HG03520 (cell line): ENCODE results near the gene RADX.
"Not testable (repeated sequence)": the region's sequence is repeated elsewhere in the genome, so short reads cannot be mapped to it uniquely, and the experiment has no call there.

Experiments used
- ATAC-seq: cut with Tn5 transposase; IDR thresholded peaks from one replicate; pipeline ENCODE4 v1.9.1; 2021; ENCODE audit warnings: mild to moderate bottlenecking, moderate library complexity; ENCODE audit not compliant: unreplicated experiment

The RADX gene, protein sequence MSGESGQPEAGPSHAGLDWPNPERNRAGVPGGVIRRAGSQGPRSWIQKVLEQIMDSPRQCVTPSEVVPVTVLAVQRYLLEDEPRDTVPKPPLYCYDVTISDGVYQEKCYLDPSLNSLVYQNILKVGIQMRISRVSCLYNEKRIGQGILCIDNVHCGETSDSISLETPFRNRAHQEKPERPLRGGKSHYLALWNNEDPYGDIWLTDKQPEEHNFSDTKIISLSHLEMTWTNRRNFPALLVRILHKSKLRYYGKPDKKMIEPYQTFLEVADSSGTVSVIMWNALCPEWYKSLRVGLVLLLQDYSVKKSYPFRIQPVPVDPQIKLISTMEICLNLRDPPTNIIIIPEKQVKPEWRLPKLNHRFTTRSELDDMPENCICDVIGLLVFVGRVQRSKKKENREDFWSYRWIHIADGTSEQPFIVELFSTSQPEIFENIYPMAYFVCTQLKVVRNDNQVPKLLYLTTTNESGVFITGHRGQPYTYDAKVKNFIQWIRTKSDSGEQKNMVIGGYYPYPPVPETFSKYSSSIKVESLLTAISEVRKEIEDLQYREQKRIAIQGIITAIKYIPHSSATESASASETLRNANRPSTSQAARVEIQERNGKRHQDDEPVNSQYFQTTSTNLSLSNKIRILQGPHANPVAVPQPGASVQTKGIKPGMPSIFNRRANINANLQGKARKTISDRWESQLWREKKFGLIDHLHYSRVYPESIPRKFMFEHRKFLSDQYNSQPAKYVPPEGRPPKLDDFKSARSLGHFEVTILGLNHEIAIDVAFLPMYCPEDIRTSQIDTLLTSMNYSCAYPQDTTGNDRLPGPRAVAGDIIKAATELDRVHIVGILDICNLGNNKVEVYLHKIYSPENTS

DNA sequence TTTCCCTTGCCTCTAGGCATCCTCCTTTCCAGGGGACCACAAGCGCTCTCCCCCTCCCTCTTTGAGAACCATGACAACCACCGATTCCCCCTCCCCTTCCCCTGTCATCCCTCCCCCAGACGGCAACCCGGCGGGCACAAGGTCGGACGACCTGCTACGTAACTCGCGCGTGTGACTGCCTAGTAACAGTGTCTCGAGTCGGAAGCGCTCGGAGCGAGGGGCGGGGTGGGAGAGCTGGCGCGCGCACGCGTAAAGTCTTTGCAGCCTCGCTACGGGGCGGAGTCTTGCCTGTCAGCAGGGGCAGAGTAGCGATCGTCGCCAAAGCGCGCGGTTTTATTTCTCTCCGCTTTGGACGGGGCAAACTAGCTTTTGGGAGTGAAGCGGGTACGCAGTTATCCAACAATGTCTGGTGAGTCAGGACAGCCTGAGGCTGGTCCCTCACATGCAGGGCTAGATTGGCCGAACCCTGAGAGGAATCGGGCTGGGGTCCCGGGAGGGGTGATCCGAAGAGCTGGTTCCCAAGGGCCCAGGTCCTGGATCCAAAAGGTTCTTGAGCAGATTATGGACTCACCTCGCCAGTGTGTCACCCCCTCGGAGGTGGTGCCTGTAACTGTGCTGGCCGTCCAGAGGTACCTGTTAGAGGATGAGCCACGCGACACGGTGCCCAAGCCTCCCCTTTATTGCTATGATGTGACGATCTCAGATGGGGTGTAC lies at the start of gene RADX:
TSS of gene RADX (plus strand) at position 300 of the 714 bp plus-strand sequence. CDS start at position 403, 103 bp downstream.
- peak; percentile 97 for ATAC-seq

DNA sequence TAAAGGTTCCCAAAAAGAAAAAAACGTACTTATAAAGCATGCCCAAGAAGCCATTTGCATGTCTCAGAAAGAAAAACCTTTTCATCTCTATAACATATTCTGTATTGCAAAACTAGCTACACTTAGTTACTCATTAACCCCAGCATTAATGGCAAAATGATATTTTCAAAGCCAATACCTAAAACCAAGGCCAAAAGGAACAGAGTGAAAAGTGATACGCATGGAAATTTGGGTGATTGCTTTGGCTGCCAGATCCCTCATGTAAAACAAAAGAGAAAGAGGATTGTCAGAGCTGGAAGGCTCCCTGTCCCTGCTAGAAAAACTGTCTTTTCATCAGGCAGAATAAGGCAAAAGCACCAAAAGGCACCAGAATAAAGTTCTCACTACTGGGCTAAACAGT lies 46.8 kb upstream of the RADX start:
- no peak for ATAC-seq

DNA sequence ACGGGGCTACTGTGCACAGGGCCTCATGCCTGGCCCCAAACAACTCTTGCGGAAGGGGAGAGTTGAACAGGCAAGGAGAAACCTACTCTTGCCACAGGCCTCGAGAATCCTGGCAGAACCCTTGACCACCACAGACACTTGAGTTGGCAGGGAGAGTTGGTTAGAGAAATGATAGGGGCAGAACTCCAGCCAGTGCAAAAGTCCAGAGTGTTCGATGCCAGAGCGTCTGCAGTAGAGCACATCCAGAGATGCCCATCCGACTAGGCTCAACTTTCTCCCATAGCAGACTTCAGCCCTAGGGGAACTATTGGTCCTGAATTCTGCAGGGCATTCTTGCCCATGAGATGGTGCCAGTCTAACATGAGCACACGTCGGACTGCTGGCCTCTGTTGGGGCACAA lies 45.4 kb upstream of the RADX start:
- no peak for ATAC-seq

DNA sequence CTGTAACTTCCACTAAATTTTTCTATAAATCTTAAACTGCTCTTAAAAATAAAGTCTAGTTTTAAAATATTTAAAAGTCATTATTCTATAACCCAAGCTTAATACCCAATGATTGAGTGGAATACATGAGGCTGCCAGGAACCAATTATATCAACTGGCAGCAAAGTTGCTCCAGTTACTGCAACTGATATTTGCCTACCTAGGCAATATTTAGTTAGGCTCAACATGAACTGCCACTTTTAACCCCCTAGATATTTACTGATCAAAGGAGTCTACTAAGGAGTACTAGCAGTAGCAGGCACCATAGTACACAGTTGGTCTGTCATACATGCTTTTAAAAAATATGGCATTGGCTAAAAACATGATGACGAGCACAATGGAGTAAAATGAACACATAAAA lies 29.9 kb upstream of the RADX start:
- no peak for ATAC-seq

DNA sequence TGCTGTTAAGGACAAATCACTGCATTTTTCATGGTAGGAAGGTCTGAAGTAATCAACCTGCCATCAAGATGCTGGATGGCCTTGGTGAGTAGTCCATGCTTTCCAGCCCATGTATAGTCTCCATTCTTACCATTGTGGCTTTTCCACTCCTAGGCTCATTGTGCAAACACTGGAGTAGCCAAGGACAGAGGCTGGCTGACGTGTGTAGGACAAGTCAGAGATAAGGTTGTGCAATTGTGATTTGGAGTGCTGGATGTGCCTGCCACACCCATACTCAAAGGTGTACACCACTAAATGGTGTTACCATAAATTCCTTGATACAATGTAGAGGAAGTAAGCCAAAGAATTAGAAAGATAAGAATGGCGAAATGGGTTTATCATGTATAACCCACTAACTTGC lies 26.3 kb upstream of the RADX start:
- ATAC-seq = no peak

DNA sequence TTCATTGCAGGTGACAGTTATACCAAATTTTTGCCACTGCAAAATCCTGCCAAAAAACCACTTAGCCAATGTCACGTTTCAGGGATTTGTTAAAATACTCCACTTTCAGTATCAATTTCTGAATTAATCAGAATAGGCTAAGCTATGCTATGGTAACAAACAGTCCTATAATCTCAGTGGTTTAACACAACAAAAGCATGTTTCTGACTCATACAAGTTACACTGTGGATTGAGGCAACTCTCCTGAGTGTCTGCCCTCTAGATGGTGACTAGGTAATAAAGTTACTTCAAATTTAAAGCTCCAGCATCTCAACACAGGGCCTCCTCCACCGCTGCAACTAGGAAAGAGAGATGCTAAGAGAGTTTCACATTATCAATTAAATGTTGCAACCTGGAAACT lies 23.0 kb upstream of the RADX start:
- ATAC-seq = peak; percentile 55

DNA sequence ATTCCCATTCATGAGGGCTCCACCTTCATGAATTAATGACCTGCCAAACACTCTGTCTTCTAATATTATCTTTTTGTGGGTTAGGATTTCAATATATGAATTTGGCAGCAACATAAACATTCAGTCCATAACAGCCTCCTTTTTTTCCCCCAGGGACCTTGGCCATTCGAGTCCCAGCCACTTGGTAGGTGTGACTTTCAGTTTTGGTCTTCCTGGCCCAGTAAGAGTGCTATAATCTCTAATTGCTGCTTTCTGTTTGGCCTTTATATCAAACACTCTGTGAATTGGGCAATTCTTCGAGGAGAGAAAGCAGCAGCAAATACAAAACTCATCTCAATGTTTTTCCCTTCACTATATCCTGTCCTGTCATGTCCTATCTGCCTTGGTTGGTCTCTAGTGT lies 12.4 kb upstream of the RADX start:
- ATAC-seq = no peak

DNA sequence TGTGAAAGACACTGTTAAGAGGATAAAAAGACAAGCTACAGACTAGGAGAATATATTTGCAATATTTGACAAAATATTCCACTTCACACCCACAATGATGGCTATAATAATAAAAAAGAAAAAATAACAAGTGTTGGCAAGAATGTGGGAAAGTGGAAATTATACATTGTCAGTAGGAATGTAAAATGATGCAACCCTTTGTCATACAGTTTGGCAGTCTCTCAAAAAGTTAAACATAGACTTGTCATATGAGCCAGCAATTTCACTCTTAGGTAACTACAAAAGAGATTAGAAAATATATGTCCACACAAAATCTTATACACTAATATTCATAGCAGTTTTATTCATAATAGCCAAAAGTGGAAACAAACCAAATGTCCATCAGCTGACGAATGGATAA lies 5.2 kb upstream of the RADX start:
- no peak for ATAC-seq

DNA sequence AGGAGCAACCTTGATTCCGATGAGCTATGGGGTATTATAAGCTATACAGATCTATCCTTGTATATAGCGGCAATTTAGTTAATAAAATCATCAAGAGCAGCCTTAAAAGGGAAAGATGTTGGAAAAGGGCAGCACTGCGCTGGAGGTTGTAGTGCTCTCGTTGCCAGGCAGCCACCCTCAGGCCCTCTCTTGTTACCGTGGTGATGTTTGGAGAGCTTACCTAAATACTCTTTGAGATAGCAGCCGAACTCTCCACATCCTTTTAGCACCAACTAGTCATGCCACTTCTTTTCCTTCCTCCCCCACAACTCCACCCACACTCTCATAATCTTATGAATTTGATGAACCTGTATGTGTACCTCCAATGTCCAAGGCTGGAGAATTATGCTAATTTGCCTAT lies 3.8 kb upstream of the RADX start:
- ATAC-seq = no peak

DNA sequence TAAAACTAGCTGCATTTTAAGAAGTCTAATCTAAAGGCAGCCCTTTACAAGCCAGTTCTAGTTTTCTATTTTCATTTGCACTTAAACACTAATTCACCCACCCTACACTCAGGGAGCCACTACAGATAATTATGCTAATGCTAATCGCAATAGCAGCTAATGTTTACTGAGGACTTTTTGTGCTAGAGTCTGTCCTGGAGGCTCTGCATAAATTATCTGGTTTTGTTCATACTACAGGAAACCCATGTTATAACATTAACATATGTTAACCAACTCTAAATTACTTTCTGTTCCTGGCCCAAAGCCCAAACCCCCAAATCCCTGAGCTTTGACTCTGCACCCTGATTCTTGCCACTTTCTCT lies 480 bp upstream of the RADX start:
- ATAC-seq = peak; percentile 2

DNA sequence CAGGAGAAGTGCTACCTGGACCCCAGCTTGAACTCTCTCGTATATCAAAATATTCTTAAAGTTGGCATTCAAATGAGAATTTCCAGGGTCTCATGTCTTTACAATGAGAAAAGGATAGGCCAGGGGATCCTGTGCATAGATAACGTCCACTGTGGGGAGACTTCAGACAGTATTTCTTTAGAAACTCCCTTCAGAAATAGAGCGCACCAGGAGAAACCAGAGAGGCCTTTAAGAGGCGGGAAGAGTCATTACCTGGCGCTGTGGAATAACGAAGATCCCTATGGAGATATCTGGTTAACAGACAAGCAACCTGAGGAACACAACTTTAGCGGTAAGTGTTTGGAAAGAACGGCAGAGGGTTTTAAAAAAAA lies 600 bp downstream of the RADX start:
- no peak for ATAC-seq

DNA sequence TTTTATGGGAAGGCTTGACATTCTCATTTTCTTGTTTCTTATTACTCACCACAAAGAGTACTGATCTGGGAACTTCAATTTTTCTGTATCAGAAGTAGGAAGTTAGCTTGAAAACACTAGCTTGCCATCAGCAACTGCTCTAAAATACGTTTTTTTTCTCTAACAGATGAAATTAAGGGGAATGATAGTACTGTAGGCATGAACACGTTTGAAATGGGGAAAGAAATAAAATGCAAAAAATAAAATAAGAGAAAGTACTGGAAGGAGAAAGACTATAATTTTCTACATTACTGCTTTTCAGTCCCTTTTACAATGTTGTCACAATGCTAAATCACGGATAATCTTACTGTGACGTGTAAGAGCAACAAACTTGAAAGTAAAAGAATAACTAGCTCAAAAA lies 1.5 kb downstream of the RADX start:
- no peak for ATAC-seq

DNA sequence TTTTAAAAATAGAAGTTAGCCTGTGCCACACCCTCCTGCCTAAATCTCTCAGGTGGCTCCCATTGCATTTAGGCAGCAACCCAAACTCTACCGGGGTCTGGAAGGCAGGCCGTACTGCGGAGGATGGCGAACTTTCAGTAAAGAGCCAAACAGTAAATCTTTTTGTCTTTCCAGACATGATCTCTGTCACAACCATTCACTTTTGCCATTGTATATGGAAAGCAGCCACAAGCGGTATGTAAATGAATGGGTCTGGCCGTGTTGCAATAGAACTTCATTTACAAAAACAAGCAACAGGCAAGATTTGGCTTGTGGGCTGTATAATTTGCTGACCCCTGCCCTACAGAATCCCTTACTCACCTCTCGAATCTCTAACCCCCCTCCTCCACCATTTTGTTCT lies 3.3 kb downstream of the RADX start:
- no peak for ATAC-seq

DNA sequence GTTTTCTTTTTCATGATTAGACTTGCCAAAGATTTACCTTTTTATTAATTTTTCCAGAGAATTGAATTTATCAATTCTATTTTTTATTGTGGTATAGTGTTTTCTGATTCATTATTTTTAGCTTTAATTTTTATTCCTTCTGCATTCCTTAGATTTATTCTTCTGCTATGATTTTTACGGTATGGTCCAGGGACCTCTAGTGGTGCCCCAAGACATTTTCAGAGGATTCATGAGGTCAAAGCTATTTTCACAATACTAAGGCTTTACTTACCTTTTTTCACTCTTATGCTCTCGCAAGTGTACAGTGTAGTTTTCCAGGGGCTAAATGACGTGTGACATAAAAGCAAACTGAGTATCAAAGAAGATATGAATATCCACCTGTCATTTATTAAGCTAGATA lies 8.0 kb downstream of the RADX start:
- ATAC-seq = no peak

DNA sequence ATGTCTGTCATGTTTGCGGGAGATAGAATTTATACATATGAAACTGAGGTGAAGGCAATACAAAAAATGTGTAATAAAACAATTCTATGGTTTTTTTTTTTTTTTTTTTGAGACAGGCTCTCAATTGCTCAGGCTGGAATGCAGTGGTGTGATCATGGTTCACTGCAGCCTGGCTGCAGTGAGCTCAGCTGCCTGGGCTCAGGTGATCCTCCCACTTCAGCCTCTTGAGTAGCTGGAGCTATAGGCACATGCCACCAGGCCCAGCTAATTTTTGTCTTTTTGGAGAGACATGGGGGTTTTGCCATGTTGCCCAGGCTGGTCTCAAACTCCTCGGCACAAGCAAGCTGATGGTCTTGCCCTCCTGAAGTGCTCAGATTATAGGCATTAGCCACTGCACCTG lies 10.1 kb downstream of the RADX start:
- no peak for ATAC-seq

DNA sequence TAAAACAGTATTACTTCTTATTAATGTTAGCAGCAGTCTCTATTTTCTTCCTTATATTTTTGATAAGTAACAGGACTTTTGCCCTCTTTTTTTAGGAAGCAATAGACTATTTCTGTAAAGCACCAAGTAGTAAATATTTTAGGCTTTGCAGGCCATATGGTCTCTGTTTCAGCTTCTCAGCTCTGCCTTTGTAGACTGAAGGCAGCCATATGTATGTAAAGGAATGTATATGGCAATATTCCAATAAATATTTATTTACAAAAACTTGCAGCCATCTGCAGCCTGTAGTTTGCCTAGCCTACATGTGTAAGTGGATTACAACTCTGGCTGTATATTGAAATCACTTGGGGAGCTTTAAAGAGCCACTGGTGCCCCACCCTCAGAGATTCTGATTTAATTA lies 15.0 kb downstream of the RADX start:
- no peak for ATAC-seq

DNA sequence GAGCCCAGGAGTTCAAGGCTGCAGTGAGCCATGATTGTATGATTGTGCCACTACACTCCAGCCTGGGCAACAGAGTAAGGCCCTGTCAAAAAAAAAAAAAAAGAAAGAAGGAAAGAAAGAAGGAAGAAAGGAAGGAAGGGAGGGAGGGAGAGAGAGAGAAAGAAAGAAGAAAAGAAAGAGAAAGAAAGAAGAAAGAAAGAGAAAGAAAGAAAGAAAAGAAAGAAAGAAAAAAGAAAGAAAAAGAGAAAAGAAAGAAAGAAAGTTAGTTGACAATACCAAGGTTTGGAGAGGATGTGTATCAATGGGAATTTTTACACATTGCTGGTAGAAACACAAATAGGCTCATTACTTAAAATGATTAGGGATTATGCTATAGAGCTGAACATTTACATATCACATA lies 19.8 kb downstream of the RADX start:
- ATAC-seq = no peak

DNA sequence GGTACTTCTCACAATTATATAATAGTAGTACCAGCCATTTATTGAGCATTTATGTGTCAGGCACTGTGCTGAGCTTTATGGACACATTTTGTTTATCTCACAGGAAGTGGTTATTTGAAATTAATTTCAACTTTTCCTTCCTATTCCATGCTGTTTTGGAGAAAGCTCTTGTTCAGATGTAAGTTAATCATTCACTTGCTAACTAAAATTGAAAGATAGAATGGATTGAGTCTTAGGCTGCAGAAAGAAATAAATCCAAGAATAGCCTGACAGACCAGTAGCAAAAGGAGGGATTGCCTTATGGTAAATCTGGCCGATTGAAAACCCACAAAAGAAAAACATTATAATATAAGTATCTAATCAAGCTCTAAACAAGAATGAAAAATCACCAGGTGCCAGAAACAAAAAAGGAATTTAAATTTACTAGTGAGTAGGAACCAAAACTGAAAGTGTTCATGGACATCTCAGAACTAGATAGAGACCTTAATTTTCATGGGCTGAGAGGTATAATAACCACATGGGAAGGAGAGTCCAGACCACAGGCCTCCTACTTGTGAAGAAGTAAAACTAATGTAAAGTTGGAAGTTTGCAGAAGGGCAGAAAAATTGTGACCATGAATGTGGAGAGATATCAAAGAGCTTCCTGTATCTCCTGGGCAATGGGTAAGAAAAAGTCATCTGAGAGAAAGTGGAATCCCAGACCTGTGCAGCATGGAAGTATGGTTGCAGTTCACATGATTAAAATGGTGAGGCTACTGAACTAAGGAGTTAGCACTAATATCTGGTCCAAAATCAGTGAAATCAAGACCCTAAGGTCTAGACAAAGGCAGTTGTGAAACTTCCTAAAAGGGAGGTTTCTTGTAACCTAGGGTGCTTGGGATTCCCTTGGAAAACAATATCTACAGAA lies 38.0 kb downstream of the RADX start:
- ATAC-seq = peak; percentile 98

DNA sequence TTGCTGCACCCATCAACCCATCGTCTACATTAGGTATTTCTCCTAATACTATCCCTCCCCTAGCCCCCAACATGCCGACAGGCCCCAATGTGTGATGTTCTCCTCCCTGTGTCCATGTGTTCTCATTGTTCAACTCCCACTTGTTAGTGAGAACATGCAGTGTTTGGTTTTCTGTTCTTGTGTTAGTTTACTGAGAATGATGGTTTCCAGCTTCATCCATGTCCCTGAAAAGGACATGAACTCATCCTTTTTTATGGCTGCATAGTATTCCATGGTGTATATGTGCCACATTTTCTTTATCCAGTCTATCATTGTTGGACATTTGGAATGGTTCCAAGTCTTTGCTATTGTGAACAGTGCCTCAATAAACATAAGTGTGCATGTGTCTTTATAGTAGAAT lies 41.8 kb downstream of the RADX start:
- ATAC-seq = not testable (repeated sequence)

DNA sequence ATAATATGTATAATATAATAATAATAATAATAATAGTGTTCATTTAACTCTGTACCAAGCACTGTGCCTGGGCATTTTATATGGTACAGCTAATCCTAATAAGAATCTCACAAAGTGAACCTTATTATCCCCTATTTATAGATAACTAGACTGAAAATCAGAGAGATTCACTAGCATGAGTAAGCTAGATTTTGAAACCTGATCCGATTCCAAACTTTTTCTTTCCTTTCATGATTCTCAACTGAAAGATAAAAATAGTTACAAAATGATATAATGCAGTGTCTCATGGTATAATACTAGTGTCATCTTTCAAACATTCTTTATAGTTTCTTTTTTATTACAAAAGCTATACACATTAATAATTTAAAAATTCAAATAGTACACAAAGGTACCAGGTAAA lies 58.9 kb downstream of the RADX start:
- no peak for ATAC-seq

DNA sequence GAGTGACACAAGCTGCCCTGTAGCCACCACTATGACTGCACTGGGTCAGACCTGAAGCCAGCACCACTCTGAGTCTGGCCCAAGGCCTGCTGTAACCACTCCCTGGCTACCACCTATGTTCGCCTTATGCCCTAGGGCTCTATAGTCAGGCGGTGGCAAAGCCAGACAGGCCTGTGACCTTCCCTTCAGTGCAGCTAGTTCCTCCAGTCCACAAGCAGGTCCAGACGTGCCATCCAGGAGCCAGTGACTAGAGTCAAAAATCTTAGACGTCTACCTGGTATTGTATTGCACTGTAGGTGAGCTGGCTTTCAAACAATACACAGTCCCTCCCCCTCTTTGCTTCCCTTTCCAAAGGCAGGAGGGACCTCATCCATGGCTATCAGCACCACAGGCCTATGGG lies 60.7 kb downstream of the RADX start:
- no peak for ATAC-seq
